ENCODE results near the gene MAOB.
"Not testable (repeated sequence)": the region's sequence is repeated elsewhere in the genome, so short reads cannot be mapped to it uniquely, and the experiment has no call there.

The MAOB gene

DNA sequence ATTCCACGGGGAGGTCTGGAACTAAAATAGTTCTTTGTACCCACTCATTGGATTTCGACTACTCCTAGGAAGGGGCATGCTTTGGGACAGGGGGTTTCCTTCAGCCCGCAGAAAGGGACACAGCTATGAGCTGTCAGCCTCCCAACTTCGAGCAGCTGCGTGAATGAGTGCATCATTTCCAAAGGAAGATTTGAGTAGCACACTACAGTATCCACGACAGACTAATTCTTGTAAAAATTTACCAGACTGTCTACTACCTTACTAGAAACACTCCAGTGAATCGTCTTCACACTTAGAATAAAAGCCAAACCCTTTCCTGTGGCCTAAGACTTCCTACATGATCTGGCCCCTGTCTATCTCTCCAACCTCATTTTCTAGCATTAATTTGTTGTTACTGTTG is 124.2 kb downstream of the MAOB start:
- DNase-seq, result no peak

DNA sequence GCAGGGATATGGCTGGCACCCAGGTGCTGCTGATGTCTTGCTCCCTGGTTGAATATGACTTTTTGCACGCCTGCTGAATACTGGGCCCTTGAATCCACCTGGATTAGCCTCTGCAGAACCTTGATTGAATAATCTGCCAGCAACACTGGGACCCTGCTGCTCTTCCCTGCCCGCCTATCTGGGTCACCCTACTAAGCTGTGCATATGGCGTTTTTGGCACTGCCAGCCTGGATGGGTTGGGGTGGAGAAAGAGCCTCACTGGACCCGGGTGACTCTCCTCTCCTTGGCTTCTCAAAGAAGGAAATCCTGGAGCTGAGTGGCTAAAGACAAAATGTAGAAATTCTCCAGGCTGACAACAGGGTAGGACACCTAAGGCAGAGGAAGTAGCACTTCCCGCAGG is 126.2 kb downstream of the MAOB start:
- no peak for DNase-seq

- no peak for DNase-seq
Observed at GRCh38 chrX:43753637-43754036, 128.6 kb downstream of the MAOB start.

GRCh38 chrX:43750248-43750676 is 132.0 kb downstream of the MAOB start:
- peak in 36 of 56 donors; percentile 0 to 57 (median 3) for DNase-seq

- no peak for DNase-seq
Observed at GRCh38 chrX:43747476-43747875, 134.8 kb downstream of the MAOB start.

DNA sequence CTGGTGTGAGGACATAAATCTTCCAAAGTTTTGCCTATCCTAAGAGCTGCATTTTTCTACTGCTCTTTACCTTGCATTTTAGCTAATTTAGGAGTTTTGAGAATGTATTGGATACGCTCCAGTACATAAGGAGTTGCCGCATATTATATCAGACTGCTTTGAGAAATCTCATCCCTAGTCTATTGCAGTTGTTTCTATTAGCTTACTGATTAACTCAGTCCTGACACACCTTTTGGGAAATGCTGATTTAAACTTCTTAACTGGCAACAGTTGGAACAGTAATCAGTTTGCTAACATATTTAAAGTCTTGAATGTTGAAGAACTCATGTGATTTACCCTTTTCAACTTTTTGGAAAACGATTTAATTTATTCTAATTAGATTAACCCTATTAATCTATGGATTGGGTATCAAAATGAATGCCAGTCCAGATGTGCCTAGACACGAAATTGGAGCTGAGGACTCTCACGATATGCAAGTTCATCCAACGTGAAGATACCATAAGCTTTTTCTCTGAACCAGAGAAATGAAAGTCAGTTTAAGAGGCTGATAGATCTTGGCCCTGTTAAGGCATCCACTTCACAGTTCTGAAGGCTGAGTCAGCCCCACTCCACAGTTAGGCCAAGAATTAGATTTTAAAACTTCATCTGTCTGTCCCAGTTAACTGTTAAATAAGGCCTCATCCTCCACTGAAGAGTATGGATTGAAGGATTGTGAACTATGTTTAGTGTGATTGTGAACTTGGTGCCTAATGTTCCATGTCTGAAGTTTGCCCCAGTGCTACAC is 136.1 kb downstream of the MAOB start:
- no peak for DNase-seq

DNA sequence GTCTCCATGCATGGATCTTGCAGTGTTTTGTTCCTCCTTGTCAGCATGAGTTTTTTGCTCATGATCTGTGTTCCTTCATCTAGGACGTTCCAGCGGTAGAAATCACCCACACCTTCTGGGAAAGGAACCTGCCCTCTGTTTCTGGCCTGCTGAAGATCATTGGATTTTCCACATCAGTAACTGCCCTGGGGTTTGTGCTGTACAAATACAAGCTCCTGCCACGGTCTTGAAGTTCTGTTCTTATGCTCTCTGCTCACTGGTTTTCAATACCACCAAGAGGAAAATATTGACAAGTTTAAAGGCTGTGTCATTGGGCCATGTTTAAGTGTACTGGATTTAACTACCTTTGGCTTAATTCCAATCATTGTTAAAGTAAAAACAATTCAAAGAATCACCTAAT is 138.0 kb downstream of the MAOB start:
- DNase-seq, result no peak

DNA sequence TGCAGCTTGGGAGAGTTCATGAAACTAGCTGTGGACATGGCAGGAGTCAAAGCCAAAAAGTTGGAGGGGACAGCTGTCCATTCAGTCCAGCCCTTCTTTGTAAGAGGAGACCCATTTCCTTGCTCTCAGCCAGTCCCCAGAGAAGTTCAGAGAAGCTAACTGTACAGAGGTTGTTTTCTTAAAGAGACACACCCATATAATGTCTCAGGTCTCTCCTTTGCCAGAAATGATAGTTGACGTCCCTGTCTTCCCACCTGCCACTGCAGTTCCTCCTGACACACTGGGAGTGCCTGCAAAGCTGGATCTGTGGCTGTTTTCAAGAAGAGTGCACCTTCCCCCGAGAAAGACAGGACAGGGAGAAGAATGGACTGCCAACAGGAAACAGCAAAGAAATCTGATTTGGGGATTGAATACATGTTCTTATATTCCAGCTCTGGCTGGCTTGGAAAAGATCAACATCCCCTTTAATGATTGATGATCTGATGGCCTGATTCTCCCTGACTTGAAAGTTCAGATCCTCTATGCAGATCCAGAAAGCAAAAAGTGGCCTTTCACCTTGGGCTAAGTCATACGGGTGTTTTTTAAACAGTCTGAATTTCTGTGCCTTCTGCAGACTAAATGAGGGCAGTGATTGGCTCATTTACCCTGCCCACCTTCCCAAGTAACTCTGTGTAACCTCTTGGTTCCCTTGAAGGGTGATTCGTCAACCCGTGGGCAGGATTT is 139.0 kb downstream of the MAOB start:
- no peak for DNase-seq

DNA sequence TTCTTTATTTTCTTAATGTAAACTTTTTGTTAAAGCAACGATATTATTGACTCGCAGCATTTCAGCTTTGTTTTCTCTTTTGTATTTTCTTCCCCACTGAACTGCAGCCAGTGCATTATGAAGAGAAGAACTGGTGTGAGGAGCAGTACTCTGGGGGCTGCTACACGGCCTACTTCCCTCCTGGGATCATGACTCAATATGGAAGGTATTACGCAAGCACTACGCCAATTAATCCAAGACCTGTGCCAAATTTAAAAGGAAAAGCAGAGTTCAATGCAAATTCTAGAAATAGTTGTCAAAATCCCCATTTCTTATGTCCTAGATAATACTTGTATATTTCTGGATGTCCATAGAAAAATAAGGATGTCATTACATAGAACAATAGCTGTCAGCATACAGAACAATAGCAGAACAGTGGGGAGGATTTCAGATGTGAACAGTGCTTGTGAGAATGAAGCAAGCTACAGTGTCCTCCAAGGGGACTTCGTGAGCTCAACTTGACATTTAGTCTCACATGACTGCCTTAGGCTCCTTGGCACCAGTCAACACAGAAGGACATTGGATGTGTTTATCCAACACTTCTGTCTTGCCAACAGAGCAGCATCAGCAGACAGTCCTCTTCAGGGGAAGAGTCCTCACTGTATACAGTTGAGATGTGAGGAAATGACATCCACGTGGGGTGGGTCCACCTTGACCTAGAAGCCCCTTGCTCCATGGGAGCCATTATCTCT is 140.2 kb downstream of the MAOB start:
- no peak for DNase-seq

DNA sequence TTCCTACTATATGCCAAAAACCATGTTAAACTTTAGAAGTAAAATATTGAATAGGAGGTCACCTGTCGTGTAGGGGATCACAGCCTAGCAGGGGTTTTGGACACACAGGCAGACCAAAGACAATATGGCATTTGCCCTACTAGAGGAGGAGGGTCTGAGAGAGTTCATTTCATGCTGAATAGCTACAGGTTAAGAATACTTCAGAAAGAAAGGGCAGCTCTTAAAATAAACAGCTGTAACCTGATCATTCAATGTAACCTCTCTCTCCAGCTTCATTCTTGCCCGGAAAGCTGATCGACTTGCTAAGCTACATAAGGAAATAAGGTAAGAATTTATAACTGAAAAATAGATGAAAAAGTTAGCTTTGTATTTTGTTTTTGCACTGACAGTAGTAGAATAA is 146.3 kb downstream of the MAOB start:
- no peak for DNase-seq

DNA sequence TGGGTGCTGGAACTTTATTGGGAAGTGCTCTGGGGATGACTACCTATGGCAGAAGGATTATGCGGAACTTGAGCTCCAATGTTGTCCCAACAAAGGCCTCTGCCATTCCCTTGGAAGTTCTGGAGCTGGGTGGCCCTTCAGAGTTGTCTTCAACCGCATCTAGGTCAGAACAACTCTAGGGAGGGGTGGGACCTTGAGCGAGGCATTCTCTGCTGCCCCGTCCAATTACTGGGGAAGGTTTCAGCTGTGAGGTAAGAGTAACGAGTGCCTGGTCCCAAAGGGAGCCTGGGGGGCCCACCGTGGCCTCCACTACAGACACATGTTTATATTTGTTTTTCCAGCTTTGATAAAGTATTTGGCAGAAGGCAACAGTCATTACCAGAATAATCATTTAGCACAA is 146.7 kb downstream of the MAOB start:
- DNase-seq, result no peak

- no peak for DNase-seq
Observed at GRCh38 chrX:43734444-43734843, 147.8 kb downstream of the MAOB start.

GRCh38 chrX:43733699-43734098 is 148.6 kb downstream of the MAOB start:
- no peak for DNase-seq

- DNase-seq, result no peak
Observed at GRCh38 chrX:43731086-43731485, 151.2 kb downstream of the MAOB start.

DNA sequence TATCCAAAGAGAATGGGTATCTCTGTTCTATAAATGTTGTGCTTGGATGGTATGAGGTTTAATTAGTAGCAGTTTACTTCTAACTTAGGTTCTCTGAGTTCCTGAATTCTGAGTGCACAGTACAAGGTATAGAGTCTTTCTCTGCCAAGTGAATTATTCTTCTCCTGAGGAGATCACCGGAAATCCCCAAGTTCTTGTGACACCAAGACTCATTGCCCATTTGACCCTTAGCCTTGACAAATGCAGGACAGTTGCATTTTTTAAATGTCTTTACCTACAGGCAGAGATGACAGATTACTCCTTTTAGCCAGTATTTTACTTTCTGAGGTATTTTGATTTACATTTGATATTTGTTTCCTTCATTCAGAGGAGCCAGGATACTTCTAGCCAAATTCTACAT is 153.3 kb downstream of the MAOB start:
- DNase-seq, result no peak

GRCh38 chrX:43728002-43728401 is 154.2 kb downstream of the MAOB start:
- no peak for DNase-seq

DNA sequence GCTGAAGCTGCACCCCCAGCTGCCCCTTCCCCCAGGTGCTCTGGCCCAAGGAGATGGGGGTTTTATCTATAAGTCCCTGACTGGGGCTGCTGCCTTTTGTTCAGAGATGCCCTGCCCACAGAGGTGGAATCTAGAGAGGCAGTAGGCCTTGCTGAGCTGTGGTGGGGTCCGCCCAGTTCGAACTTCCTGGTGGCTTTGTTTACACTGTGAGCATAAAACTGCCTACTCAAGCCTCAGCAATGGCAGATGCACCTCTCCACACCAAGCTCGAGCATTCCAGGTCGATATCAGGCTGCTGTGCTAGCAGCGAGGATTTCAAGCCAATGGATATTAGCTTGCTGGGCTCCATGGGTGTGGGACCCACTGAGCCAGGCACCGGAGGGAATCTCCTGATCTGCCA is 155.0 kb downstream of the MAOB start:
- DNase-seq, result not testable (repeated sequence)

DNA sequence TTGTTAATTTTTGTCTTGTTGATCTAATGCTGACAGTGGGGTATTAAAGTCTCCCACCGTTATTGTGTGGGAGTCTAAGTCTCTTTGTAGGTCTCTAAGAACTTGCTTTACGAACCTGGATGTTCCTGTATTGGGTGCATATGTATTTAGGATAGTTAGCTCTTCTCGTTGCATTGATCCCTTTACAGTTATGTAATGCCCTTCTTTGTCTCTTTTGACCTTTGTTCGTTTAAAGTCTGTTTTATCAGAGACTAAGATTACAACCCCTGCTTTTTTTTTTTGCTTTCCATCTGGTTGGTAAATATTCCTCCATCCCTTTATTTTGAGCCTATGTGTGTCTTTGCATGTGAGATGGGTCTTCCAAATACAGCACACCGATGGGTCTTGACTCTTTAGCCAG is 157.0 kb downstream of the MAOB start:
- DNase-seq, result not testable (repeated sequence)

DNA sequence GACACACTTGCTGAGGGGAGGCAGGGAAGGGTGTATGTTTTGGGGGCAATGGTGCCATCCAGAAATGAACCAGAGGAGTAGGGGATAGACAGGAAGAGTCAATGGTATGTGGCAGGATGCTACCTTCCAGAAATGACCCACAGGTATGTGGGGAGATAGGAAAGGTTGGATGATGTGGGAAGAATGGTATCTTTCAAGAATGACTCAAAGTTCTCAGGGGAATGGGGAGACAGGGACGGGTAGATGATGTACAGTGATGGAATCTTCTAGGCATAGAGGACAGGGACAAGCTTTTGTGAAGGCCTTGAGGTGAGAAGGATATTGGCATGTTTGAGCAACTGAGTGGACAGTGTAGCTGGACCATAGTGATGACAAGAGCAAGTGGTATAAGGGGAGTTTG is 161.3 kb downstream of the MAOB start:
- DNase-seq, result no peak

- no peak for DNase-seq
Observed at GRCh38 chrX:43720082-43720481, 162.2 kb downstream of the MAOB start.

GRCh38 chrX:43718956-43719355 is 163.3 kb downstream of the MAOB start:
- no peak for DNase-seq

- DNase-seq, result no peak
Observed at GRCh38 chrX:43718546-43718945, 163.7 kb downstream of the MAOB start.
